ENCODE measurements around the gene MFNG. TPM values are rescaled to one million over a fixed set of nuclear protein-coding genes. Genes with fewer than 3 reads are reported as not detected.

Gene MFNG
- total and polyA plus RNA-seq, 7 donors: 8.0 to 33.9 (median 10.8) TPM

DNA sequence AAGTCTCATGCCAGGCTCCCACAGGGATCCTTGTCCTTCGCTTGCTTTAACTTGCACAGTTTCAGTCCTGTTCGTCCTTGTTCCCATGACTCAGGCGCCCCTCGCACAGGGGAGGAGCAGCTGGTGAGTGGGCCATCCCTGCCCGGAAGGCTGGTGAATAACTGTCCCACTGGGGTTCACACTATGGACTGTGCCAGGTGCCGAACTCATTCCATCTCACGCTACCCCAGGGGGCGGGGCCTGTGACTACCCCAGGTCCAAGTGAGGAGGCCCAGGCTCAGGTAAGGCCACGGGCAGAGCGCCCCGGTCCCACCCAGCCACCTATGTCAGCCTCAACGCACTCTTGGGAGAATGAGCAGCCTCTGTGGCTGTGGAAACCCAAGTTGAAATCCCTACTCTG, 40.2 kb upstream of the MFNG start:
- Histone ChIP-seq H3K4me3 (no peak overlapping the region), H3K27ac (no peak overlapping the region), H3K27me3 (peaks cover 0 to 6% (median 0%) of the 10 kb centered on the region in 3 donors), H3K4me1 (peaks cover 0 to 6% (median 3%) of the 10 kb centered on the region in 4 donors), H3K9me3 (no peaks in the 10 kb centered on the region), H3K36me3 (no peaks in the 10 kb centered on the region)
- intact Hi-C loops (cut with DNase I): no loop called here
- DNase-seq: no peak
- WGBS, 2 donors: 81 to 92% methylated on average over 12 of the region's 12 CpGs
- TF ChIP-seq EP300 (IDR thresholded peaks at IDR 0.05) (no peak), POLR2A (IDR thresholded peaks at IDR 0.05) (no peak), CTCF (IDR thresholded peaks at IDR 0.05) (no peak), POLR2AphosphoS5 (IDR thresholded peaks at IDR 0.05) (no peak)

DNA sequence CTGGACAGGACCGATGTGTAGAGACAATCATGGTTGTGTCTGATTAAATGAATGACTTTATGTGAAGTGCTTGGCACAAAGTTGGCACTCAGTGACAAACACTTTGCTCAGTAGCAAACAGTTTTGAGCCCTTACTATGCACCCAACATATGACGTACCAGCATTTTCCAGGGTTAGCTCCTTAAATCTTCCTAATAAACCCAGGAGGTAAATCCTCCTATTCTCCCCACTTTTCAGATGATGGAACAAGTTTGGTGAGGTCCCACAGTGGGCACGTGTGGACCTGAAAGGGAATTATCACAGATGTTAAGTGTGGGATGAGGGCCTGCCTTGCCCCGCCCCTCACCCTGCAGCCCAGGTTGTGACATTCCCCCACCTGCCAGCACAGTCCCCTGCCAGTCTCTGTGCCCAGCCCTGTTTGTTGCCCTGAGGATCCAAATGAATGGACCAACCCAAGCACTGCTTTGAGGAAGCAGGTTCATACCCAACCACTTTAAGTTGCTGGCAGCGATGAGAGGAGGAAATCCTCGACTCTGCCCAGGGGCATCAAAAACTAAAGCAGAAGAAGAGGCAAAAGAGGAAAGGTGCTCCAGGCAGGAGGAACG, 39.7 kb upstream of the MFNG start:
- no peak overlapping the region for H3K27ac ChIP-seq
- intact Hi-C loops (cut with DNase I): no loop called here
- peaks cover 0 to 6% (median 3%) of the 10 kb centered on the region in 4 donors for H3K4me1 ChIP-seq
- whole genome bisulfite sequencing, 2 donors: 60 to 74% methylated on average over 7 of the region's 7 CpGs
- peaks cover 0 to 11% (median 5%) of the 10 kb centered on the region in 3 donors for H3K27me3 ChIP-seq
- no peak overlapping the region for H3K4me3 ChIP-seq
- no peaks in the 10 kb centered on the region for H3K9me3 ChIP-seq
- no peak for TF ChIP-seq POLR2A (IDR thresholded peaks at IDR 0.05)
- TF ChIP-seq POLR2AphosphoS5 (IDR thresholded peaks at IDR 0.05): no peak
- TF ChIP-seq CTCF (IDR thresholded peaks at IDR 0.05): no peak
- TF ChIP-seq EP300 (IDR thresholded peaks at IDR 0.05): no peak
- DNase-seq: no peak
- no peaks in the 10 kb centered on the region for H3K36me3 ChIP-seq

DNA sequence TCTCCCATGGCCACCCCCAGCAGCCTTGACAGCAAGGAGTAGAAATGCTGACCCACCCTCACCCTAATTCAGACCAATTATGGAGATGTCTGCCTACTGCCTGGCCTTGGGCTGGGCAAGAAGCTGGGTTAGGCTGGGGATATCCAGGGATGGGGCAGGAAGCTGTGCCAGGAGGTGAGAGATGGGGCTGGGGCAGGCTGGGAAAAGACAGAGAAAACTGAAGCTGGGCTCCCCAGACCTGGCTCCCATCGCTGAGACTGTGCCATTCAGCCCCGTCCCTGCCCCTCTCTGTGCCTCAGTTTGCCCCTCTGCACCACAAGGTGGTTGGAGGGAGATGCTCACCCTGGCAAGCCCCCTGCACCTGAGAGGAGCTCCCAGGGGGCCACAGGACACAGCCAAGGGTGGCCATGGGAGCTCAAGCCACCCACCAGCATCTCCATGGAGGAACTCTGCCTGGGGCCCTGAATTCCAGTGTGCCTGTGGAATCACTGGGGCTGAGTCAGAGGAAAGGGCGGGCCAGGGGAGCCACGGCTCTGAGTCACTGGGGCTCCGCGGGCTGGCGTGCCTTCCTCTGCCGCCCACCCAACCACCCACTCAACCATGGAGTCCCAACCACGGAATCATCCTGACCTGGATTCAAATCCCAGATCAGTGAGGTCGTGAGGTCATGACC, 39.0 kb upstream of the MFNG start:
- no peaks in the 10 kb centered on the region for H3K36me3 ChIP-seq
- H3K4me3 ChIP-seq: no peak overlapping the region
- intact Hi-C loops (cut with DNase I): no loop called here
- no peak for DNase-seq
- H3K27ac ChIP-seq: peak overlapping the region in 1 of 4 donors; percentile 20
- TF ChIP-seq EP300 (IDR thresholded peaks at IDR 0.05): no peak
- TF ChIP-seq POLR2AphosphoS5 (IDR thresholded peaks at IDR 0.05): no peak
- no peak for TF ChIP-seq POLR2A (IDR thresholded peaks at IDR 0.05)
- no peak for TF ChIP-seq CTCF (IDR thresholded peaks at IDR 0.05)
- no peaks in the 10 kb centered on the region for H3K9me3 ChIP-seq
- H3K27me3 ChIP-seq: peaks cover 0 to 16% (median 10%) of the 10 kb centered on the region in 3 donors
- WGBS, 2 donors: 53 to 64% methylated on average over 10 of the region's 10 CpGs
- H3K4me1 ChIP-seq: peaks cover 0 to 6% (median 3%) of the 10 kb centered on the region in 4 donors

DNA sequence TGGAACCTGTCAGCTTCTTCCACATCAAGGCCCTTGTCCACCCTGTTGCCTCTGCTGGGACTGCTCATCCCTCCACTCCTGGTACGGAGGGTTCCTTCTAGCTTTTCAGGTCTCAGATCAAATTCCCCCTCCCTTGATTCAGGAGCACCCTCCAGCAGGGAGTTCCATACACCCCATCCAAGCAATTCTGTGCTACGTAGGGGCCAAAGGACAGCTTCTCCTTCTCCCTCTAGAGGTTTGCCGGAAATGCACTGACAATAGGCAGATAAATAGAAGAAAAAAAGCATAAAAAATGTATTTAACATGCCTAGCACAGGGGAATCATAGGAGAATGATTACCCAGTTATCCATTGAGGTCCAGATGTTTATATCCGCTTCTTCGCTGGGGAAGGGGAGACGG, 36.3 kb upstream of the MFNG start:
- Histone ChIP-seq H3K4me3 (no peak overlapping the region), H3K27me3 (peaks cover 11 to 43% (median 28%) of the 10 kb centered on the region in 3 donors), H3K27ac (no peak overlapping the region), H3K4me1 (peaks cover 0 to 20% (median 14%) of the 10 kb centered on the region in 4 donors), H3K9me3 (no peaks in the 10 kb centered on the region), H3K36me3 (no peaks in the 10 kb centered on the region)
- intact Hi-C loops (cut with DNase I): no loop called here
- no peak for DNase-seq
- WGBS, 2 donors: 94 to 95% methylated on average over 6 of the region's 6 CpGs
- no peak for TF ChIP-seq CTCF (IDR thresholded peaks at IDR 0.05)
- TF ChIP-seq POLR2AphosphoS5 (IDR thresholded peaks at IDR 0.05): no peak
- TF ChIP-seq POLR2A (IDR thresholded peaks at IDR 0.05): no peak
